ENCODE data around the gene BAK1. TPM values are rescaled to one million over a fixed set of nuclear protein-coding genes. Genes with fewer than 3 reads are reported as not detected.

BAK1 gene
- total and polyA plus RNA-seq, 2 of the 13 experiments (the other 11 are each of a cell fraction or from before 2014, with no cell fraction given) = 15.0 to 23.8 TPM

GRCh38 chr6:33585403-33586107 is 5.5 kb upstream of the BAK1 start (continued):
- TF ChIP-seq ISX (CRISPR knock-in tag; conservative IDR thresholded peaks at IDR 0.05) (no peak), ERF (CRISPR knock-in tag; IDR thresholded peaks at IDR 0.05) (peak; percentile 83; the same call in 1 of the 2 replicates), NR2F2 (IDR thresholded peaks at IDR 0.05; ENCODE audit: borderline replicate concordance, low read depth) (no peak), SOX13 (IDR thresholded peaks at IDR 0.05) (no peak), SOX13 (CRISPR knock-in tag; conservative IDR thresholded peaks at IDR 0.05 in 1 of 2, IDR thresholded peaks at IDR 0.05 in 1 of 2) (no peak), CEBPZ (IDR thresholded peaks at IDR 0.05; ENCODE audit: low read length) (no peak), SUZ12 (IDR thresholded peaks at IDR 0.05; ENCODE audit: low read depth, low read length) (no peak), SYNCRIP (IDR thresholded peaks at IDR 0.05; ENCODE audit: insufficient read depth, low read depth, low read length) (no peak), REPIN1 (CRISPR knock-in tag; IDR thresholded peaks at IDR 0.05; ENCODE audit: borderline replicate concordance, low read depth) (no peak), THRA (CRISPR knock-in tag; IDR thresholded peaks at IDR 0.05; ENCODE audit: borderline replicate concordance) (peak; percentile 55; the same call in 1 of the 2 replicates), ZNF784 (CRISPR knock-in tag; IDR thresholded peaks at IDR 0.05; ENCODE audit: borderline replicate concordance) (no peak), ZNF143 (CRISPR knock-in tag; IDR thresholded peaks at IDR 0.05) (peak; percentile 82), ZMYM3 (CRISPR knock-in tag; IDR thresholded peaks at IDR 0.05) (no peak), ZNF747 (CRISPR knock-in tag; IDR thresholded peaks at IDR 0.05; ENCODE audit: borderline replicate concordance) (no peak), ZHX1 (CRISPR knock-in tag; IDR thresholded peaks at IDR 0.05; ENCODE audit: low read depth) (no peak), RNF2 (conservative IDR thresholded peaks at IDR 0.05; ENCODE audit: low read depth) (no peak)
- TF ChIP-seq, protein P1, sequence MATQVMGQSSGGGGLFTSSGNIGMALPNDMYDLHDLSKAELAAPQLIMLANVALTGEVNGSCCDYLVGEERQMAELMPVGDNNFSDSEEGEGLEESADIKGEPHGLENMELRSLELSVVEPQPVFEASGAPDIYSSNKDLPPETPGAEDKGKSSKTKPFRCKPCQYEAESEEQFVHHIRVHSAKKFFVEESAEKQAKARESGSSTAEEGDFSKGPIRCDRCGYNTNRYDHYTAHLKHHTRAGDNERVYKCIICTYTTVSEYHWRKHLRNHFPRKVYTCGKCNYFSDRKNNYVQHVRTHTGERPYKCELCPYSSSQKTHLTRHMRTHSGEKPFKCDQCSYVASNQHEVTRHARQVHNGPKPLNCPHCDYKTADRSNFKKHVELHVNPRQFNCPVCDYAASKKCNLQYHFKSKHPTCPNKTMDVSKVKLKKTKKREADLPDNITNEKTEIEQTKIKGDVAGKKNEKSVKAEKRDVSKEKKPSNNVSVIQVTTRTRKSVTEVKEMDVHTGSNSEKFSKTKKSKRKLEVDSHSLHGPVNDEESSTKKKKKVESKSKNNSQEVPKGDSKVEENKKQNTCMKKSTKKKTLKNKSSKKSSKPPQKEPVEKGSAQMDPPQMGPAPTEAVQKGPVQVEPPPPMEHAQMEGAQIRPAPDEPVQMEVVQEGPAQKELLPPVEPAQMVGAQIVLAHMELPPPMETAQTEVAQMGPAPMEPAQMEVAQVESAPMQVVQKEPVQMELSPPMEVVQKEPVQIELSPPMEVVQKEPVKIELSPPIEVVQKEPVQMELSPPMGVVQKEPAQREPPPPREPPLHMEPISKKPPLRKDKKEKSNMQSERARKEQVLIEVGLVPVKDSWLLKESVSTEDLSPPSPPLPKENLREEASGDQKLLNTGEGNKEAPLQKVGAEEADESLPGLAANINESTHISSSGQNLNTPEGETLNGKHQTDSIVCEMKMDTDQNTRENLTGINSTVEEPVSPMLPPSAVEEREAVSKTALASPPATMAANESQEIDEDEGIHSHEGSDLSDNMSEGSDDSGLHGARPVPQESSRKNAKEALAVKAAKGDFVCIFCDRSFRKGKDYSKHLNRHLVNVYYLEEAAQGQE (IDR thresholded peaks at IDR 0.05; ENCODE audit: borderline replicate concordance in 1 of 2, low read depth in 1 of 2, low read length in 2 of 2) = no peak

Measured in HepG2 (cell line).